Measurements from ENCODE around the gene FHAD1.

The FHAD1 gene

DNA sequence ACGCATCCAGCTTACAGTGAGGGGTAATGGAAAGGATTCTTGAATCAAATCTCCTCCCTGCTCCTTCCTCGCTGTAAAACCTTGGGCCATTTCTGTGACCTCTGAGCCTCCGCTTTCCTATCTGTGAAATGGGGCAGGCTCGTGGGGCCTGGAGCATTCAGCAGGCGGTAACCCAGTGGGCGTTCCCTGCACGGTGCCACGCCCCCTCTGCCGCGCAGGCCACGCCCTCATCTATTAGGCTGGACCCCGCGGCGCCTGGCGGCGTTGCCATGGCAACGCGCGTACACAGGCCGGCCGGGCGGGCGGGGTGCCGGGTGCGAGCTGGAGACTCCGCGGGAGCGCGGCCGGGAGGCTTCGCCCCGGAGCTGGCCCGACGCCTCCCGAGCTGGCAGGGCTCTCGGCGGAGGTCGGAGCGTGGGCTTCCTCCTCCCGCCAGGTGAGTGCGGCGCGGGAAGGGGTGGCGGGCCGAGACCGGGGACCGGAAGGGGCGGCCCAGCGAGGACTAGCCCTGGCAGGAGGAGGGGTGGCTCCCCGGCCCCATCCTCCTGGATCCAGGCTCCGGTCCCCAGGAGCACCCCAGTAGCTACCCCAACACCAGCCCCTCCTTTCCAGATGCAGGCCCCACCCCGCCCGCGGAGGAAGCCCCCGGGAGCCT lies at the start of gene FHAD1:
FHAD1 (plus strand) TSS at position 264 of the 655 bp plus-strand sequence. CDS start 4,562 bp downstream, outside the sequence.
- H4K20me1 ChIP-seq (ENCODE audit: control insufficient read depth, insufficient read depth, low read depth, low read length): no peaks in the 10 kb centered on the region
- H3K9me3 ChIP-seq (ENCODE audit: control insufficient read depth, insufficient read depth, low read length): no peaks in the 10 kb centered on the region
- H3K27ac ChIP-seq (ENCODE audit: low read depth, low read length): no peak within 1 kb of the TSS
- H3K79me2 ChIP-seq (ENCODE audit: control insufficient read depth, low read length): no peaks in the 10 kb centered on the region
- no peak within 1 kb of the TSS for H3K4me3 ChIP-seq (ENCODE audit: low read length)
- no peaks in the 10 kb centered on the region for H3F3A ChIP-seq (ENCODE audit: control insufficient read depth, insufficient read depth)
- H3K4me1 ChIP-seq (ENCODE audit: control insufficient read depth, low read length): no peaks in the 10 kb centered on the region
- no peak for TF ChIP-seq EZH2phosphoT487 (IDR thresholded peaks at IDR 0.05; ENCODE audit: borderline replicate concordance, low read length)
- peaks cover 7% of the 10 kb centered on the region; the same call in 1 of the 2 replicates for H3K27me3 ChIP-seq (ENCODE audit: control insufficient read depth, low read length)
- H3K9me2 ChIP-seq (replicated peaks; ENCODE audit: control insufficient read depth, low read length): no peaks in the 10 kb centered on the region
- H3K4me2 ChIP-seq (ENCODE audit: low read length): no peak within 1 kb of the TSS
- H3K36me3 ChIP-seq (ENCODE audit: control insufficient read depth, low read length): no peaks in the 10 kb centered on the region

DNA sequence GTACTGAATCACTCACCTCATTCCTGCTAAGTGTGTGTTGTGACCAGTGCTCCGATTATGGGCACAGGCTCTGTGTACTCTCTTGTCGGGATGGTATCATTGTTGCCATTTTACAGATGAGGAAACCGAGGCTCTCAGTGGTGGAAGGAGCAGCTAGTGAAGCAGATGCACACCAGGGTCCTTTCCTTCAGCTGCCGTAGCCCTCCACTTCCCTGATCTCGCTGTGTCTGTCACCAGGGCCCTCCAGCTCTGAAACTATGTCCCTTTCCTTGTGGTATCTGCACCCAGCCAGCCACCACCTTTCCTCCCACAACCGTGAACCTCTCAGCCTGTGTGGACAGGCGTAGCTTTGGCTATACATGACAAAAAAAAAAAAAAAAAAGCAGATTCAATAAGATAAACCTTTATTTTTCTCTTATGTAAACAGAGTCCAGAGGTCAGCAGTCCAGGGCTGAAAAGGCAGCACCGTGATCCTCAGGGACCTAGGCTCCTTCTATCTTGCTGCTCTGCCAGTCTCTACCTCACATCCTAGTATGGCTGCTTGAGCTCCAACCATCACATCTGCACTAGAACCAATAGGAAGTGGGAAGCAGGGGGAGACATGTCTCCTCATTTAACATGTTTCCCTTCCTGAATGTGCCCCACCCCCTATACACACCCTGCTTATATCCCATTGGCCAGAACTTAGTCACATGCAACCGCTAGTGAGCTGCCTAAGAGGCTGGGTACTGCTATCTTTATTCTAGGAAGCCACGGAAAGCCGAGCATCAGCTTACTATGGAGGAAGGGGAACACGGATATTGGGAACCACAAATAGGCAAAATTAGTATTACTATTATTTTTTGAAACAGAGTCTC lies 49.2 kb upstream of the FHAD1 start:
- no peak overlapping the region for H3K4me3 ChIP-seq (ENCODE audit: low read length)
- H4K20me1 ChIP-seq (ENCODE audit: control insufficient read depth, insufficient read depth, low read depth, low read length): no peaks in the 10 kb centered on the region
- H3K9me2 ChIP-seq (replicated peaks; ENCODE audit: control insufficient read depth, low read length): no peaks in the 10 kb centered on the region
- no peak overlapping the region for H3K4me2 ChIP-seq (ENCODE audit: low read length)
- no peaks in the 10 kb centered on the region for H3F3A ChIP-seq (ENCODE audit: control insufficient read depth, insufficient read depth)
- H3K27ac ChIP-seq (ENCODE audit: low read depth, low read length): no peak overlapping the region
- H3K36me3 ChIP-seq (ENCODE audit: control insufficient read depth, low read length): no peaks in the 10 kb centered on the region
- no peaks in the 10 kb centered on the region for H3K79me2 ChIP-seq (ENCODE audit: control insufficient read depth, low read length)
- H3K9me3 ChIP-seq (ENCODE audit: control insufficient read depth, insufficient read depth, low read length): no peaks in the 10 kb centered on the region
- TF ChIP-seq, protein P1, sequence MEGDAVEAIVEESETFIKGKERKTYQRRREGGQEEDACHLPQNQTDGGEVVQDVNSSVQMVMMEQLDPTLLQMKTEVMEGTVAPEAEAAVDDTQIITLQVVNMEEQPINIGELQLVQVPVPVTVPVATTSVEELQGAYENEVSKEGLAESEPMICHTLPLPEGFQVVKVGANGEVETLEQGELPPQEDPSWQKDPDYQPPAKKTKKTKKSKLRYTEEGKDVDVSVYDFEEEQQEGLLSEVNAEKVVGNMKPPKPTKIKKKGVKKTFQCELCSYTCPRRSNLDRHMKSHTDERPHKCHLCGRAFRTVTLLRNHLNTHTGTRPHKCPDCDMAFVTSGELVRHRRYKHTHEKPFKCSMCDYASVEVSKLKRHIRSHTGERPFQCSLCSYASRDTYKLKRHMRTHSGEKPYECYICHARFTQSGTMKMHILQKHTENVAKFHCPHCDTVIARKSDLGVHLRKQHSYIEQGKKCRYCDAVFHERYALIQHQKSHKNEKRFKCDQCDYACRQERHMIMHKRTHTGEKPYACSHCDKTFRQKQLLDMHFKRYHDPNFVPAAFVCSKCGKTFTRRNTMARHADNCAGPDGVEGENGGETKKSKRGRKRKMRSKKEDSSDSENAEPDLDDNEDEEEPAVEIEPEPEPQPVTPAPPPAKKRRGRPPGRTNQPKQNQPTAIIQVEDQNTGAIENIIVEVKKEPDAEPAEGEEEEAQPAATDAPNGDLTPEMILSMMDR (IDR thresholded peaks at IDR 0.05; ENCODE audit: low read depth, low read length, poor library complexity, severe bottlenecking): no peak
- no peak for TF ChIP-seq EZH2phosphoT487 (IDR thresholded peaks at IDR 0.05; ENCODE audit: borderline replicate concordance, low read length)
- H3K4me1 ChIP-seq (ENCODE audit: control insufficient read depth, low read length): no peaks in the 10 kb centered on the region
- no peaks in the 10 kb centered on the region for H3K27me3 ChIP-seq (ENCODE audit: control insufficient read depth, low read length)

DNA sequence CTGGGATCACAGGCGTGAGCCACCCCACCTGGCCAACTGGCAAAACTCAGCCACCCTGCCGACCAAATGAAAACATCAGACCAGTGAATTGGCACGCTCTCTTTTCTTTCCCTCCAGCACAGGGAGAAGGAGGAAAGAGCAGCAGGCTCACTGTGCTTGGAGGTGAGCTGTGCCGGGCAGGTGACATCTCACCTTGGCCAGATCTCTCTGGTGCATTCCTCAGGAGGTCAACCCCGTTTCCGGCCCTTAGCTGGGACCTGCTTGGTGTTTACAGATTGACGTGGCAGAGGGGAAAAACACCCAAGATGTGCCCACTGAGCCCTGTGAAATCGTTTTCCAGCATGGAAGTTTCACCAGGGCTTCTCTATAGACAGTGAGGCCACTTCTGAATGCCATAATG lies 48.3 kb upstream of the FHAD1 start:
- no peaks in the 10 kb centered on the region for H3K36me3 ChIP-seq (ENCODE audit: control insufficient read depth, low read length)
- no peak for TF ChIP-seq EZH2phosphoT487 (IDR thresholded peaks at IDR 0.05; ENCODE audit: borderline replicate concordance, low read length)
- TF ChIP-seq, protein P1 (IDR thresholded peaks at IDR 0.05; ENCODE audit: low read depth, low read length, poor library complexity, severe bottlenecking): no peak
- no peaks in the 10 kb centered on the region for H4K20me1 ChIP-seq (ENCODE audit: control insufficient read depth, insufficient read depth, low read depth, low read length)
- no peak overlapping the region for H3K4me2 ChIP-seq (ENCODE audit: low read length)
- H3K4me1 ChIP-seq (ENCODE audit: control insufficient read depth, low read length): no peaks in the 10 kb centered on the region
- no peaks in the 10 kb centered on the region for H3K79me2 ChIP-seq (ENCODE audit: control insufficient read depth, low read length)
- no peaks in the 10 kb centered on the region for H3K9me3 ChIP-seq (ENCODE audit: control insufficient read depth, insufficient read depth, low read length)
- no peaks in the 10 kb centered on the region for H3K27me3 ChIP-seq (ENCODE audit: control insufficient read depth, low read length)
- no peaks in the 10 kb centered on the region for H3F3A ChIP-seq (ENCODE audit: control insufficient read depth, insufficient read depth)
- H3K4me3 ChIP-seq (ENCODE audit: low read length): no peak overlapping the region
- H3K9me2 ChIP-seq (replicated peaks; ENCODE audit: control insufficient read depth, low read length): no peaks in the 10 kb centered on the region
- H3K27ac ChIP-seq (ENCODE audit: low read depth, low read length): no peak overlapping the region

DNA sequence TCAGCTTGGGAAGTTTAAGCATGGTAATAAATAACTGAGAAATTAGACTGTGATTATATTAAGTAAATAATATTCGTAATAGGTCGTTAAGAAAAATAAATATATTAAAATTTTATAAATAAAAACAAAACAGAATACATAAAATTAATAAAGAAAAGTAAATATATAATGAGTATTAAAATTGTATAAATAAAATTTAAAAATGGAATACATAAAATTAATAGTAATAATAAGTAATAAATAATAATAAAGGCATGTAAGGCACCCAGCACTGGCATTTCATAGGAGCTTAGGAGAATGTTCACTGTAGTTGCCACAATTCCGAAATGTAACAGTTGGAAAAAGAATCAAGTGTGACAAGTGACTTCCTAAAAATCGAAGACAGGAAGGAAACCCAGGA lies 45.8 kb upstream of the FHAD1 start:
- Histone ChIP-seq H3K27ac (ENCODE audit: low read depth, low read length) (no peak overlapping the region), H3K79me2 (ENCODE audit: control insufficient read depth, low read length) (no peaks in the 10 kb centered on the region), H3K36me3 (ENCODE audit: control insufficient read depth, low read length) (no peaks in the 10 kb centered on the region), H3K9me2 (replicated peaks; ENCODE audit: control insufficient read depth, low read length) (no peaks in the 10 kb centered on the region), H3K4me3 (ENCODE audit: low read length) (no peak overlapping the region), H3K4me2 (ENCODE audit: low read length) (no peak overlapping the region), H3K4me1 (ENCODE audit: control insufficient read depth, low read length) (no peaks in the 10 kb centered on the region), H3F3A (ENCODE audit: control insufficient read depth, insufficient read depth) (no peaks in the 10 kb centered on the region), H3K9me3 (ENCODE audit: control insufficient read depth, insufficient read depth, low read length) (no peaks in the 10 kb centered on the region), H4K20me1 (ENCODE audit: control insufficient read depth, insufficient read depth, low read depth, low read length) (no peaks in the 10 kb centered on the region), H3K27me3 (ENCODE audit: control insufficient read depth, low read length) (no peaks in the 10 kb centered on the region)
- TF ChIP-seq, protein P1 (IDR thresholded peaks at IDR 0.05; ENCODE audit: low read depth, low read length, poor library complexity, severe bottlenecking): no peak
- no peak for TF ChIP-seq EZH2phosphoT487 (IDR thresholded peaks at IDR 0.05; ENCODE audit: borderline replicate concordance, low read length)
